C1 segment of cervical spinal cord (tissue), 14 donors: Measurements from ENCODE around the gene CDH18.

Experiments used
- DNase-seq, 14 donors: peaks; one replicate each; lab custom pipeline; 2025; lab: John Stamatoyannopoulos, UW

Gene CDH18

GRCh38 chr5:19734776-19735175 is 253.2 kb downstream of the CDH18 start:
- no peak for DNase-seq

- no peak for DNase-seq
Observed at GRCh38 chr5:19733612-19734495, 254.1 kb downstream of the CDH18 start.

DNA sequence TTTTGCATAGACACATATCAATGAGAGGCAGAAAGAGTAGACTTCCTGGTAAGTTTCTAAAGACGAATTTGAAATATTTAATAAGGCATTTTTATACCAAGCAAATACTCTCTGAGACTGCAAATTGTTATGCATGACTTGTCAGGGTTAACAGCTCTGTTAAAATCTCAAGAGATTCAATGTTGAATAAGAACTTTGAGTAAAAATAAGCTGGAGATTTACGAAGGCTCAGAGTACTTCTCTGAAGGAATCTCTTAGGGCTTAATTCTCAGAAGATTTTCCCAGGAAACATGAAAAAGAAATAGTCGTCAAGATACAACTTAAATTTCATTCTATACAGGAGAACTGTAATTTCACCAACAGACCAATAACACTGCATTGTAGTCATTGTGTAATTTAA is 259.4 kb downstream of the CDH18 start:
- DNase-seq = no peak

- DNase-seq = no peak
Observed at GRCh38 chr5:19719109-19719508, 268.9 kb downstream of the CDH18 start.

DNA sequence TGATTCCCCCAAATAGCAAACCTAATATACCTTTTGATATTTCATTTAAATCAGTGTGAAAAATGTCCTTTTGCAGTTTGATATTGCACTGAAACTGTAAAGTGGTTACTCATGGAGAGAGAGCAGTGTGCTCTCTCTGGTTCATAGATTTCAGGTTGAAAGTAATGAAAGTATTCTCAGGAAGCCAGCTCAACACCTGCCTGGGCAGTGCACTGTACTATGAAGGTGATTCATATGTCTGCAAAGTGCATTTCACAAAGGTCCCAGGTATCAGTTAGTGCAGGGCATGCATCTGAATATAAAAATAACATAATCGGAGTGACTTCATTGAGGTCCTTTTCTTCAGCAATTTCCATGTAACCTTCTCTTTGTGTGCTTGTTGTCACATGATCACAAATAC is 274.3 kb downstream of the CDH18 start:
- no peak for DNase-seq

DNA sequence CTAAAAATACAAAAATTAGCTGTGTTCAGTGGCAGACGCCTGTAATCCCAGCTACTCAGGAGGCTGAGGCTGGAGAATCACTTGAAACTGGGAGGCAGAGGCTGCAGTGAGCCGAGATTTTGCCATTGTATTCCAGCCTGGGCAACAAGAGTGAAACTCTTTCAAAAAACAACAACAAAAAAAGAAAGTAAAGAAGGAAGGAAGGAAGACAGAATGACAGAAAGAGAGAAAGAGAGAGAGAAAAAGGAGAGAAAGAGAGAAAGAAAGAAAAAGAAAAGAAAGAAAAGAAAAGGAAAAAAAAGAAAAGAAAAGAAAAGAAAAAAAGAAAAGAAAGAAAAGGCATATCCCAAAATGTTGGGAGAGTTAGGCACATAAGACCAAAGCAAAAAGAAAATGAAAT is 278.6 kb downstream of the CDH18 start:
- no peak for DNase-seq

DNA sequence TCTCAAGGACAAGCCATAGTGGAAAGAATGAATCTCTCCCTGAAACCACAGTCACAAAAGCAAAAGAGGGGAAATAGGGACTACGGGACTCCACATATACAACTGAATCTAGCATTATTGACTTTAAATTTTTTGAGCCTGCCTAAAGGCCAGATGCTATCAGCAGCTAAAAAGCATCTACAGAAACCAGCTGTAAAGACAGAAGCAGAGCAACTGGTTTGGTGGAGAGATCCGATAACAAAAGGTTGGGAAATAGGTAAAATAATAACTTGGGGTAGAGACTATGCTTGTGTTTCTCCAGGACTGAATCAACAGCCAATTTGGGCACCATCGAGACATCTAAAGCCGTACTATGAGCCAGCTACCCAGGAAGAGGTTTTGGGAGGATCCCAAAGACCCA is 281.2 kb downstream of the CDH18 start:
- no peak for DNase-seq

GRCh38 chr5:19701731-19702130 is 286.3 kb downstream of the CDH18 start:
- DNase-seq = no peak

DNA sequence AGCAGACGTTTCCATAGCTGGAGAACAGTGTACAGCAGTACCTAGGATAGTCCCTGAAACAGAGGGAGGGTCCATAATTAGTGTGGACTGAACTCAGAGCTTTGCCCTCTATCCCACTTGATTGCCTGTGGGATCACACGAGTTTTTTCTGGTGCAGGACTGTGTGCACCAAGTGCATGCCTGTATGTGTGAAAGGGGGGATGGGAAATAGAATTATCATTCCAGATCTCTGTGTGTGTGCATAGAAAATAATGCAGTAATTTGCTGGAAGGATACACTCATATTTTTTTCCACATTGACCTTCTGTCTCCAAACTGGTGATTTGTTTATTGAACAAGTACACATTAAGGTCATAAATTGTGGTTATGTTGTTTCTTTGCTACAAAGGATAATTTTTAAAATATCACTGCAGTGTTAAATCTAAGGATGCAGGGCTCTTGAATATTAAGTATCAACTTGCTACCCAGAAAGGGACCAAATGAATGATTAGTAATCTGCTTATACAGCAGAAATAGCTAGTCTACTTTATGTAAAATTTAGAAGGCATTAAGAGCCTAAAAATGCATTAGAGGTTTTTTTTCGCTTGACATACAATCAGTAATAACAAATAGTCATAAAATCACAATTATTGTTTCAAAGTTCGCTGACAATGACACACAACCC is 292.9 kb downstream of the CDH18 start:
- no peak for DNase-seq

DNA sequence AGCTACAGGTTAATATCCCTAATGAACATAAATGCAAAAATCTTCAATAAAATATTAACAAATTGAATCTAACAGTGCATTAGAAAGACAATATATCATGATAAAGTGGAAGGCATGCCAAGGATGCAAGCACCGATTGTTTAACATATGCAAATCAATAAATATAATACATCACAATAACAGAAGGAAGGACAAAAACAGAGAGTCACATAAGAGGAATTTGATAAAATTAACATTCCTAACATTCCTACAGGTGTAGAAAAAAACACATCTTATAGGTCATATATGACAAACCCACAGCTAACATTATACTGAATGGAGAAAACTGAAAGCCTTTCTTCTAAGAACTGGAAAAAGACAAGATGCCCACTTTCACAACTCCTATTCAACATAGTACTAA is 297.0 kb downstream of the CDH18 start:
- no peak for DNase-seq

DNA sequence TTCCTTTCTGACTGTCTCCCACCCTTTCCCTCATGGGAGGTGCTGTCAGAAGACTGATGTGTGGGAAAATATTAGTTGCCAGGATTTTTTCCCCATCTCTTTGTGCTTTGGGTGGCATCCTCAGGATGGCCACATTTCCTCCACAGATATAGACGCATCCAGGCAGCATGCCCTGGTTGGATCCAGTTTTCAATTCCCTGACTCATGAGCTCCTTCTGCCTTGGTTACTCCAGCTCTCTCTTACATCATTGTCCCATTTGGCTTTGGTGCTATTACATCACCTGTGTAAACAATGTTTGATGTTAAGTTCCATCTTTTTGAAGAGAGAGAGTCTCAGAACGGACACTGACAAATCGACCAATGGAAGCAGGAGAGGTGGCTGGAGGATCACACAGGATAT is 302.5 kb downstream of the CDH18 start:
- DNase-seq = no peak

GRCh38 chr5:19676895-19677294 is 311.1 kb downstream of the CDH18 start:
- no peak for DNase-seq

- DNase-seq = no peak
Observed at GRCh38 chr5:19660679-19661078, 327.3 kb downstream of the CDH18 start.

GRCh38 chr5:19655627-19656026 is 332.4 kb downstream of the CDH18 start:
- DNase-seq = no peak

DNA sequence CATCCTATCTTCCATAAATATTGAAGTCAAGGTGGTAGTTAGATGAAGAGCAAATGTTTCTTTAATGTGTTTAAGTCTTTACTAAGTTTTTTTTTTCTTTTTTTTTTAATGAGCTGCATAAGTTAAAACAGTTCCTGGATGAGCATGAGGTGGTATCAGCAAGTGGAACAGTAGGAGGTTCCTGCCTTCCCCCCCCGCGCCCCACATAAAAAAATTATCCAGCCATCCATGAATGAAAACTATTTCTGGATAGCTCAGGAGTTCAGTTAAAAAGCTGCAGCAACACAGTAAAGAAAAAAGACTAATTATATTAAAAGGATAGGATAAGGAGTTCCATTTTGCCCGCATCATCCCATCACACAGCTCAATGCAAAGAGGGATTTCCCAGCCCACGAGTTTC is 349.5 kb downstream of the CDH18 start:
- DNase-seq = peak in 1 of 14 donors; percentile 62

DNA sequence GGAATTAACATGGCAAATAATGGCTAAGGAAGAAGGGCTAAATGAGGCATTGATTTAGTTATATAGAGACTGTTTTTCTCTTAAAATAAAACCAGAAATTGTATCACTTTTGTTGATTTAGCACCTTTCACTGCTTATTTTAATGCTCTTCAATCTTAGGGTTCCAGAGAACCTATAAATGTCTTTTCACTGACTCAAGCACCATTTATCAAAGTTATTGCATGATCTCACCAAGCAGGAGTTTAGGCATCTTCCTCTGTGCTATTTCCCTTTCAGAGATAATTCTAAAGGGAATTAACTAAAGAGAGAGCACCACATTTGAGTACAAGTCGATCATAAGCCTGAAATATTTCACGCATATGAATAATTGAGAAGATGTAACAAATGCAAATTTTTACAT is 357.1 kb downstream of the CDH18 start:
- no peak for DNase-seq

GRCh38 chr5:19626211-19626610 is 361.8 kb downstream of the CDH18 start:
- no peak for DNase-seq

- DNase-seq = no peak
Observed at GRCh38 chr5:19625562-19625961, 362.4 kb downstream of the CDH18 start.

GRCh38 chr5:19619571-19619970 is 368.4 kb downstream of the CDH18 start:
- DNase-seq = no peak

DNA sequence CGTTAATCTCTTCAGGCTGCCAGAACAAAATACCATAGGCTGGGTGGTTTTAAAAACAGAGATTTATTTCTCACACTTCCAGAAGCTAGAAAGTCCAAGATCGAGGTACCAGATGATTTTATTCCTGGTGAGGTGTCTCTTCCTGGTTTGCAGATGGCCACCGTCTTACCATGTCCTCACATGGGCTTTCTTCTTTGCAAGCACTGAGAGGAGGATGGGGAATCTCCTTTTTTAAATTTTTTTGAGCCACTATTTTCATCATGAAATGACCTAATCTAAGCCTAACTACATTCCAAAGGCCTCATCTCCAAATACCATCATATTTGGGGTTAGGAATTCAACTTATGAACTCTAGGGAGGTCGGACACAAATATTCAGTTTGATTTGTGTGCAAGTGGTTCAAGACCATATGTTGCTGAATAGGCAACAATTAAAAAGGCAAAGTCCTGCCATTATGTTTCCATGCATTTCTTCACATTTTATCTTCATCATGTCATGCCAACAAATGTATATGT is 371.2 kb downstream of the CDH18 start:
- DNase-seq = no peak

GRCh38 chr5:19615661-19616060 is 372.3 kb downstream of the CDH18 start:
- no peak for DNase-seq

GRCh38 chr5:19615071-19615470 is 372.9 kb downstream of the CDH18 start:
- DNase-seq = no peak

GRCh38 chr5:19608444-19609002 is 379.5 kb downstream of the CDH18 start:
- no peak for DNase-seq
